ENCODE results near the gene CACNB4.
"Not testable (repeated sequence)": the region's sequence is repeated elsewhere in the genome, so short reads cannot be mapped to it uniquely, and the experiment has no call there.

The CACNB4 gene

DNA sequence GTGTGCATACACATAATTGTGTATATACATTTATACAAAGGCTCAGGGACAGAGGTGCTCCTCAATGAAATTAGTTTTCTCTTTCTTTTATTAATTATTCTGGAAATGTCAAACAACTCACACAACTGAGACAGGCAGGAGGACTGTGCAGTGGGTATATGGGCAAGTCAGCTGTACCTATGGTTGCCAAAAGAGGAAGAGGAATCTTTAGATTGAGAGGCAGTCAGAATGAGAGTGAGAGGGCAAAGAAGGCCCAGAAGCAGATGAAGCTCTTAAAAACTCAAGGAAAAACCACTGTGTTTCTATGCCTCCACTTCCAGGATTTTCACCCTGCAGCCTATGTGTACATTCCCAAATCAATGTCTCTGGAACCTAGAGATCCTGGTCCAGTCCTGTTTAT lies 79.1 kb downstream of the CACNB4 start:
- DNase-seq (ENCODE audit: low spot score): no peak

DNA sequence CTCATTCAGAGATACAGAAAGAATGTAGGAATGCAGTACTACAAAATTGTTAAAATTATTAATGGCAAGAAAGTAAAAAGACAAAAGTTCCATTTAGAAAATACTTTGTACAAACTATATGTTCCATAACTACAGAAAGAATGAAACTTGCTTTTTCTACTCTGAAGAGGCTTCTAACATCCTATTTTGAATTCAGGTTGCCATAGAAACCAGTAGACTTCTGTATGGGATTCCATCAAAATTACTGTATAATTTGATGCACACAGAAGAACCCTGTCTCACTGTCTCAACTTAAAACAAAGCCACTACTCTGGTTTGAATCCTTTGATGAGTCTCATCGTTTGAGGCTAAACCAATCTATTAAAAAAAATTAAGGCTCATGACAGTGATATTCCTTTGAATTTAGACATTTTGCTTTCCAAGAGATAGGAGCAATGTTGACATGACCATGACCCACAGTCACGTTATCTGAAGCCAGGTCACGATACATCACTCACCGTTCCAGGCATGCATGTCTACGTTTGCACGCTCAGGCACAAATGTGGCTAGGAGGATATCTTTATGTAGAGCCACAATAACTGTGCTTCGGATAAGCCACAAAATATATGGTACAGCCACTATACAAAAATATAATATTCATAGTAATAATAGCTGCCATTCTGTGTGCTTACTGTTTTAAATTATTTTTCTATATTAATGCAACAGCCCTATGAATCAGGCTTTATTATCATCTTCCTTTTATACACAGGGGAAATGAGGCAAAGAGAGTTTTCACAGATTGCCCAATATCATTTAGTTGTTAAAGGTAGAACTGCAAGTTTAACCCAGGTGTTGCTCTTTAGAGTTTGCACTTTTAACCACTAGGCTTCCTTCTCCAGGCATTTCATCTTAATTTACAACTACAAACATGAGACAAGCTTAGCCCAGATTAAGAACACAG lies 82.4 kb downstream of the CACNB4 start:
- no peak for DNase-seq (ENCODE audit: low spot score)

DNA sequence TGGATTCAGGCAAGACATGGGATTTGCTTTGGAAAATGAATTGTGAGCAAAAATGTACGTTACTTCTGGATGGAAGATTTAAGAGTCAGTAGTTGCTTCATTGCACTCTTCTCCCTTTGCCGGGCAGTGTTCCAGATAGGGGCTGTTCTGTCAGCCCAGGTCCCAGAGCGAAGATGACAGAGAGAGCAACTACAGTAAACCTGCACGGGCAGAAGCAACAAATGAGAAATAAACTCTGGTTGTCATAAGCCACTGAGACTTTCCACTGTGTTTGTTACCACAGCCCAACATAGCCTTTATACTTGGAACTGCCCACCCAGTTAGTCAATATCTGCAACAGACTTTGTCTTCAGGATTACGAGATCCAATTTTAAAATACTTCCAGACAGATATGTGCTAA lies 83.3 kb downstream of the CACNB4 start:
- DNase-seq (ENCODE audit: low spot score): no peak

DNA sequence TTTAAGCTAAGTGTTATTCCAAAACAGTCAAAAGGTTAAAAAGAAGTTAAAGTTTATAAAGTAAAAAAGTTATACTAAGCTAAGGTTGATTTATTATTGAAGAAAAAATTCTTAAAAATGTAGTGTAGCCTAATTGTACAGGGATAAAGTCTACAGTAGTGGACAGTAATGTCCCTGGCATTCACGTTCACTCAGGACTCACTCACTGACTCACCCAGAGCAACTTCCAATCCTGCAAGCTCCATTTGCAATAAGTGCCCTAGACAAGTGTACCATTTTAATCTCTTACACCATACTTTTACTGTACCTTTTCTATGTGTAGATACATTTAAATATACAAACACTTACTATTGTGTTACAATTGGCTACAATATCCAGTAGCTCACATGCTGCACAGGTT lies 86.1 kb downstream of the CACNB4 start:
- no peak for DNase-seq (ENCODE audit: low spot score)

DNA sequence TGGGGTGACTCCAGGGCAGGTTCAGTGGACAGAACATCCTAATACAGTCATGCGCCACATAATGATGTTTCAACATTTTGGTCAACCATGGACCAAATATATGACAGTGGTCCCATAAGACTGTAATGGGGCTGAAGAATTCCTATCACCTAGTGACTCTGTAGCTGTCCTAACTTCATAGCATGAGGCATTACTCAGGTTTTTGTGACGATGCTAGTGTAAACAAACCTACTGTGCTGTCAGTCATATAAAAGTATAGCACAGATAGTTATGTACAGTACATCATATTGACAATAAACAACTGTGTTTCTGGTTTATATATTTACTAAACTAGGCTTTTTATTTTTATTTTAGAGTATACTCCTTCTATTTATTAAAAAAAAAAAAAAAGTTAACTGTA lies 87.1 kb downstream of the CACNB4 start:
- no peak for DNase-seq (ENCODE audit: low spot score)

DNA sequence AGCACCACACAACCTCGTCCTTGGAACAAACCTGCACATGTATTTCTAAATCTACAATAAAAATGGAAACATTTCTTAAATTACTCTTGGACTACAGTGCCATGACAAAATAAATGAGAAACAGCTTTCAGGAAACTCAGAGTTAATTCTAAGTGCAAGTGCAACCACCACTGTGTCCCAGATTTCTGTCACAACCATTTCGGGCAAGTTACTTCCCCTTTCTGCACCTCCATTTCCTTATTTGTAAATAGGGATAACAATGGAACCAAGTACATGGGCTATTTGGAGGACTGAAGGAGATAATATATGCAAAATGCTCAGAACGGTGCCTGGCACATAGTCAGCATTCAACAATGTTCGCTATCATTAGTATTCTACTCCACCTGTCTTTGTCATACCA lies 93.2 kb downstream of the CACNB4 start:
- DNase-seq (ENCODE audit: low spot score): no peak

DNA sequence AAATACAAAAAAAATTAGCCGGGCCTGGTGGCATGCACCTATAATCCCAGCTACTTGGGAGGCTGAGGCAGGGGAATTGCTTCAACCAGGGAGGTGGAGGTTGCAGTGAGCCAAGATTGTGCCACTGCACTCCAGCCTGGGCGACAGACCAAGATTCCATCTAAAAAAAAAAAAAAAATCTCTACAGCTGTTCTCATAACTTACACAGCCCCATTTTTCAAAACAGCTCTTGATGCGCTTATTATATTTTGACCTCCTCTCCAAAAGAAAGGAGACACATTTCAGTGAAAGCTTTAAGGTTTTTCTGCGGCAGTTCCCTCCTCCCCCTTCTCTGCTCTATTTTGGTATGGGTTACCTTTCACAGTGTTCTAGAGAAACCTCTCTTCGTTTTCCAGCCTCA lies 95.6 kb downstream of the CACNB4 start:
- not testable (repeated sequence) for DNase-seq (ENCODE audit: low spot score)

DNA sequence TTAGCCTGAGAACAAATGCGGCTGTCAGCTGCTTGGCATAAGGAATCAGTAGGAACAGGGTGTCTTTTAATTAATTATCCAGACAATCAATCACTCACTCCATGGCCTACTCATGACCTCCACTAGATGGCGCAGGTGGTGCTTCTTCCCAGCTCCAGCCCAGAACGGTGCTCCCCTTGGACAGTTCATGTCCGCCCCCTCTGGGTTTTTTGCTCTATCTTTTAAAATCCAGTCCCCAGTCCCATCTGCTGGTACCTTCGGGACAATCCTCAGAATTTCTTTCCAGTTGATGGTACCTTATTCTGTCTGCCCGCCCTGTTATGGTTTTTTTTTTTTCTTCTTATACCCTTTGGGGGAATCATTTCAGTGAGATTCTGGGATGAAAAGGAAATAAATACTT lies 99.8 kb downstream of the CACNB4 start:
- no peak for DNase-seq (ENCODE audit: low spot score)

DNA sequence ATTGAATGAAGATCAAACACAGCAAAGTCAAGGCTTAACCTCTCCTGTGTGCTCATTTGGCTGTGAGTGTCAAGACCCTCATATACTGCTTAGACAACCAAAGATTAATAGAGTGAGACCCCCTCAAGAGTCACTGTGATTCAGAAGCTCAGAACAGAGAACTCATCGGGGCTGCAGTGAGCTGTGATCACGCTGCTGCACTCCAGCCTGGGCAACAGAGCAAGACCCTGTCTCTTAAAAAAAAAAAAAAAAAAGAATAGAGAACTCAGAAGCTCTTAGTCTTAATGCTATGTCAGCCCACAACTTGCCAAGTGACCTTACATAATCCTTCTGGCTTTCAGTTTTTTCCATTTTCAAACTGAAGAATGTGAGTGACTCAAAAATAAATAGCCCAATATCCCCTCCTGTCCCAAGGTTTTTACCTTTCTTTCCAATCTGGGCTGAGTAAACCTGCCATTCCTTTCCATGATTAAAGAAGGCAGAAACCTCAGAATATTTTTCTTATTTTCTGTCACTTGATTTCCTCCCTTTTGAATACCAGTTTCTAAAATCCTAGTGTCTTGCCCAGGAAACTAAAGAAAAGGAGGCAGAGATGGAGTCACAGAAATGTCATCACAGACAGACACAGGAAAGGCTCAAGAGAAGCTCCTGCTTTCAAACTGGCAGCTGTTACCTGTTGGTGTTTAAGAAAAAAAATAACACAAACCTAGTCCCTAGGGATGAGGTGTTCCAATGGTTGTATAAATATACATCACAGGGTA lies 102.4 kb downstream of the CACNB4 start:
- no peak for DNase-seq (ENCODE audit: low spot score)

DNA sequence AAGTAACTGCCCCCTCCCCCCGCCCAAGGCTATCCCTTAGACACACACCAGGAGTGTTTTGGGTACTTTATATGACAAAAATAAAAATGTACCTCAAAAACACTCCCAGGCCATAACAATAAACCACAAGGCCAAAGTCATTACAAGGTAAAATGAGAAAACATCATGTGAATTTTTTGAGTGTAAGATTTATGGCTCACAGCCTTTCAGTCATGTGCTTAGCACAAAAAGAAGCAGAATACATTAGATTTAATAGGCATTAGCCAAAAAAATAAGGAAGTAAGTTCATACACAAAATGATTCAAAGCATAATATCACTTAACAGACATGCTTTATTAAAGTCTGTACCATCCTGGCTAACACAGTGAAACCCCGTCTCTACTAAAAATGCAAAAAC lies 103.7 kb downstream of the CACNB4 start:
- DNase-seq (ENCODE audit: low spot score): no peak

DNA sequence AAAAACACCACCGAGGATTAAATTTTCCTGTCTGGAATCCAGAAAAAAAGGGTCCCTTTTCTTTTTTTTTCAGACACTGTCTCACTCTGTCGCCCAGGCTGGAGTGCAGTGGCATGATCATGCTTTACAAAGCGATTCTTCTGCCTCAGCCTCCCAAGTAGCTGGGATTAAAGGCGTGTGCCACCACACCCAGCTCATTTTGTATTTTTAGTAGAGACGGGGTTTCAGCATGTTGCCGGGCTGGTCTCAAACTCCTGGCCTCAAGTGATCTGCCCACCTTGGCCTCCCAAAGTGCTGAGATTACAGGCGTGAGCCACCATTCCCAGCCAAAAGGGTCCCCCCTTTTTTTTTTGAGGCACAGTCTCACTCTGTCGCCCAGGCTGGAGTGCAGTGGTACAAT lies 104.7 kb downstream of the CACNB4 start:
- not testable (repeated sequence) for DNase-seq (ENCODE audit: low spot score)

DNA sequence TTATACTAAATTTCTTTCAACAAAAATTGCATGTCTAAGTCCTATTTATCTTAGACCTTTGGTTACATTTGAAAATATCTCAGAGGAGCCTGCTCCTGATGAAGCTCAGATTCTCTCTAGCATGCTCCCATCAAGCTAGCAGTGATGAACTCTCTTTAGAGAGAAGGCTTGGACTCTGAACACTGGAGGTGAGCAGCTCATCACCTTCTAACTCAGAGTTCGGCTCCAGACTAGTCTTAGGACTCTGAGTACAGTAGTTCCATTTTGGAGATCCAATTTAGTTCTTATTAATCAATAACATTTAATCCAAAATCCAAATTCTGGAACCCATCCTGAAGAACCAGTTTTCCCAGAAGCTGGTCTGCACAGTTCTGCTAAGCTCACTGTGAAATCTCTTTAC lies 107.8 kb downstream of the CACNB4 start:
- no peak for DNase-seq (ENCODE audit: low spot score)

DNA sequence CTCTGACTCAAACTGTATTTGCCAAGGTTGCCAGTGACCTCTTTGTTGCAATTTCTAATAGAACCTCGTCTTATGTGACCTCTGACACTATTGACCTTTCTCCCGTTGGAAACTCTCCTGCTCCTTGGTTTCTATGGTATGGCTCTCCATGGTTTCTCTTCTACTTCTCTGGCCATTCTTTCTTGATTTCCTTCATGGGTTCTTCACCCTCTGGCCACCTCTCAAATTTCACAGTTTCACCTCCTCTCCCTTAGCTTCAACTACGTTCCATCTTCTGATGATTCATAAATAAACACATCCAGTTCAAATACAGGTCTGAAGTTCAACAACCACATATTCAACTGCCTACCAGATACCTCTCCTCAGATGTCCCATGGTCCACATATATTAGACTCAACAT lies 109.5 kb downstream of the CACNB4 start:
- DNase-seq (ENCODE audit: low spot score): no peak

DNA sequence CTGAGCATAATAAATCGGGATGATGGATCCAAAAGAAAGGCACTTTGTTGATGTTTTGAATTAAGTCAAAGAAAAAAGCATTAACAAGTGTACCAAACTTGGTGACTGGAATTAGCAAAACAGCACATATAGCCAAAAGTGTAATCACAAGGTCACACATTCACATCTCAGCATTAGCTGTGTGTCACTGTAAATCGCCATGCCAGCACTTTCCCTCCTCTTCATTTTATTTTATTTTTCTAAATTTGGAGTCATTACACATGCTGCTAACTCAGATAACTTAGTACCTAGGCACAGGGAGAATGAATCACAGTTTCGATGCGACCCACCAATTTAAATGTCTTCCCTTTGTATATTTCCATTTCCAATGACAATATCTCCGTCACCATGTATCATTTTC lies 111.4 kb downstream of the CACNB4 start:
- DNase-seq (ENCODE audit: low spot score): no peak

DNA sequence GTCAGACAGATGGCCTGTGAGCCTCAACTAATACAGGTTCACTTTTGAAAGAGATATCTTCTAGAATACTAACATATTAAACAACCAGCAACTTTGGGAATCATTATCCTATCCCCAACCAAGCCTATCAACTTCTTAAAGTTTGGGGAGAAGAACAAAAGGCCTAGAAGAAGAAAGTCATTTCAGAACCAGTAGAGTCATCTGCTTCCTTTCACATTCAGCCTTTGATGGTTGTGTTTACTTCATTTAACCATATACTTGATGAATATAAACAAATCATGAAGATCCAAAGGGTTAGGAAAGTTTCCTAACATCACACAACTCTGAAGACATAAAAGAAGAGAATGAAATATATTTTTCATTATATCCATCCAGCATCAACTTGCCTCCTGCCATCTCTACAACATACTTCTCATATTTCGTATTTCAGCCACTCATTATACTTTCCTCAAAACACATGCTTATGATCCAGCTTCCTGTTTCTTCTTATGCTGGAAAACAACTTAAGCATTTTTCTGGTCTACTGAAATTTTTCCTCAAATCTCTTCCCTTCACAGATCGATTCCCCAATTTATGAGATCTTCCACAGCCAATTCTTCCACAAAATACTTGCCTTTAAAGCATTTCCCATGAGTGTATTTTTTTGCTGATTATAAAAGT lies 114.3 kb downstream of the CACNB4 start:
- DNase-seq (ENCODE audit: low spot score): no peak

DNA sequence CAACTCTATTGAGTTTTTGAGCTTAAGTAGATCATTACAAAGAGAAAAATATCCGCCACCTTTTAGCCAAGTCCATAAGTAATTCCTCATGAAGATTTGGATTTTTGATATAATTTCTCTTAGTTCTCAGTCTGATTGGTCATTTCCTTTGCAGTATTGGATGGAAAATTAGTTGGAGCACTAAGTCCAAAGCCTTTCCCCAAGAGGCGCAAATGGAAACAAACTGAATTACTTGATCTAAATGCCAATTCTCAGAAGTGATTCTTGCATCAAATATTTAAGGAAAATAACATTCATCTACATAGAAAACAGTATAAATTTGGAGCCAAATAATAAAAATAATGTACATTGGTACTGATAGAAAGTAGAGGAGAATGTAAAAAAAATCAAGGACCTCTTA lies 115.6 kb downstream of the CACNB4 start:
- DNase-seq (ENCODE audit: low spot score): no peak

DNA sequence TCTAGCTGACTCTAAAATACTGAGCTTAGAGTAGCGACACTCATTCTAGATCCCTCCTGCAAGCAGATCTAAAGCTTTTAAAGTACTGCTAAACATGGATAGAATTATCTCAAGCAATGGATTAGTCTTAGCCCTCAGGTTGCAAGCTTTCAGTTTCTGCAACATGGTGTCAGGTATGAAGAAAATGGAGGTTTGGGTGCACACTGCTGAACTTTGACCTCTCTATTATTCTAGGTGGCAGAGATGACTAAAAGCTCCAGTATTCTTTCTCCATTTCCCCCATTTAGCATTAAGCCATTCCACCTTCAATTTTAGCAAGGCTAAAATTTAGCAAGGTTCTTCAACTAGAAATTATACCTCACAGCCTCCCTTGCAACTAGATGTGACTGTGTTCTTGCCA lies 117.0 kb downstream of the CACNB4 start:
- no peak for DNase-seq (ENCODE audit: low spot score)

DNA sequence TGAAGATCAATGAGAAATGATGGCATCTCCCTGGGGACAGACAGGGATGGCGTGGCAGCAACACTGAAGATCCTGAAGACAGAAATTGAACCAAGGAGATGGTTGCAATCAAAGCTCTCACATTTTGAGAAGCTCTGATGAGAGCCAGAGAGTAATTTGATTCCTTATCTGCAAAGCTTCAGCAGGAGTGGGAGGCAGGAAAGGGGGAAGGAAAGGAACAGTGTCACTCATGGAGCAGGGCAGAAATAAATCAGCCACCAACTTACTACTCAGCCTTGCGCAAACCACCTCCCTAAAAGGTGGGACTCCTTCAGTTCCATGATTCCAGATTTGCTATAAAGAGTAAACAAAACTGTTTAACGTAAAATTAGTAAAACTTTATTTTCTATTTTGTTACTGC lies 119.2 kb downstream of the CACNB4 start:
- DNase-seq (ENCODE audit: low spot score): peak; percentile 79

DNA sequence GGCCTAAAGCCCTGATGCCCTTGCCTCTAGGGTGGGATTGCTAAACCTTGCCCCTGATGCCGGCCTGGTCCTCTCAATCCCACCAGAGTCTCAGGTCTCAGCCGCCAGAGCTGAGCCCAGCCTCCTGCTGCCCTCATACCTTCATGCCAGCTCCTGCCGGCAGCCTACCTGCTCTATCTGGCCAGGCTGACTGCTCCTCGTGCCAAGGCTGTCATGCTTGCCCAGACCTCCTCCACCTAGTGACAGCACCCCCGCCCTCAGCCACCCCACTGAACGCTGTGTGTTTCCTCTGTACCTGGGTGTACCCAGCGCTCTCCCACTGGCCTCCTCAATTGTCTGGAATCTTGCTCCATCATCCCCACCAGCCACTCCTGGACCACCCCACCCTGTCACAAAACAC lies 120.1 kb downstream of the CACNB4 start:
- DNase-seq (ENCODE audit: low spot score): no peak

DNA sequence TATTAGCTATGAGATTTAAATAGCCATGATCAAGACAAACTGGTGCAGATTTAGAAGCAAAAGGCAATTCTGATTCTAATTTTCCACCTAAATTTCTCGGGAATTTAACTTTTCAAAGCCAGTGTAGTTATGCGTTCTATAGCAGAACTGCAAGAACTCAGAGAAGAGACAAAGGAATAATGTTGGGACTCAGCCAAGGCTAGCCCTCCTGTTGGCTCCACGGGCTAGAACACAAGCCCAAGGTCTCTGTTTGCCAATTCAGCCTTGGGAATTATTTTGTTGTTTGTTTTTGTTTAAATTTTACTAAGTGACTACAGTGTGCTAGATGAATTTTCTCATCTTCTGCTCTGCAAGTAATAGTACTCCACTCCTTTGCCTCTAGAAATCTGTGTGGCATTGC lies 121.2 kb downstream of the CACNB4 start:
- DNase-seq (ENCODE audit: low spot score): no peak

DNA sequence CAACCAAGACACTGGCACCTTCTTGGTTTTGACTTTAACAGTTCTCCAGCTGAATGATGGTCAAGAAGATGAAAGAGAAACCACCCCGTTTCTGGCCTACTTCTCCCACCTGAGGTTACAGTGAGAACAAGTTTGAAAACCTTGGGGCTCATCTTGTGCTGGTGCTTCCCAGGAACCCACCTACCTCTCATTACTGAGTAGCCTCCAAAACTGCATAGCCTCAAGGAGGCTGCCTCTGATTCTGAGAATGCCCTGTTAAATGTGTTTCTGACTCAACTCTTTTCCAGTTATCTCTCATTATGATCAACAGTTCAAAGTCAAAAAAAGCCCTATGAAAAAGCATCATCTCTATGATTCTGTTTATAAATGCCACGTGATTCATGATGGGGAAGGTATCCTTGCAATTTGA lies 121.9 kb downstream of the CACNB4 start:
- no peak for DNase-seq (ENCODE audit: low spot score)

DNA sequence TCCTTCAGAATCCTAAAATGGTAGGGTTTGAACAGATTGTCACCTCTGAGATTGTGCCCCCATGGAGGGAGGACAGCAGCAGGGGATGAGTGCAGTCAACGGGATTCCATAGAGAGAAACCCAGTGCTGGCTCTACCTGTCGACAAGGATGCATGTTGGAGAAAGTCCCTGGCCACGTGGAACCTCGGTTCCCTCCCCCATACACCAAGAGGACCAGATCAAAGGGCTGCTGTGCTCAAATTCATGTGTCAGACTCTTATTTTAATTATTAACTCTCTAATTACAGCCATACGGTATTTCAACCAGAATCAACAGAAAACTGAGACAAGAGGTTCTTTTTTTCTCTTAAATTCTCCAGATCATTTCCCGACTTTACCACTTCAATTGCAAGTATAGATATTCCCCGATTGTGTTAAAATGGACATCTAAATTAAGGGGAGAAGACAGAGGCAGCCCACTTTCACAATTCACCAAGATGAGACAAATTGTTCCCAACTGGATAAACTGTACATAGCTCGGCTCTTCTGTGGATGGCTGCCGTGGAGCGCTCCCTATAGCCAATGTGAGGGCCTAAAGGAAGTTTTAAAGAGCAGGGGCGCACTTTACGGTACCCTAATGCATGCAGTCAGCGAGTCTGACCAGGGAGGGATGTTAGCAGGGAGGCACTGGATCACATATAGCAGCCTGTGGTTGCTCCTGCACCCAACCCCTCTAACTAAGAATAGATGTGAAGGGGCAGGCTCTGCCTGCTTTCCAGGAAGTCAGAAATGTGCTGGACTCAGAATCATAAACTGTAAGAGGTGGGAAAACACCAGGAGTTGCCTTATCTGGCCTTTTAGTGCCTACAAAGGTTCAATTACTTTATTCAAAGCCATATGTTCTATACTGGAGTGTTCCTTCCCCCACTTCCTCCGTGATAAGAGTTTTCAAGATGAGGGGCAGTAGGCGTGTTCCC lies 123.1 kb downstream of the CACNB4 start:
- no peak for DNase-seq (ENCODE audit: low spot score)
